Thyroid gland (tissue), 4 donors: Measurements from ENCODE around the gene CRTAC1.

Source experiments
- POLR2A ChIP-seq, 2 donors: fragments of 450-650 bp; IDR thresholded peaks; one replicate each; pipeline ENCODE4 v1.6.1; 2017; ENCODE audit warnings: antibody characterized with exemption in 2 of 2, mild to moderate bottlenecking in 2 of 2, moderate library complexity in 1 of 2
- TF ChIP-seq, protein P1 (sequence below), 6 experiments: fragments of 200-600 bp in 3 of 6; fragments of 450-650 bp in 3 of 6; sonication (generic) in 3 of 6; IDR thresholded peaks; one replicate each; pipeline ENCODE4 v1.5.1; 2016 to 2019; ENCODE audit warnings: antibody characterized with exemption in 6 of 6, mild to moderate bottlenecking in 2 of 6, inconsistent platforms in 1 of 6, moderate library complexity in 1 of 6

DNA sequence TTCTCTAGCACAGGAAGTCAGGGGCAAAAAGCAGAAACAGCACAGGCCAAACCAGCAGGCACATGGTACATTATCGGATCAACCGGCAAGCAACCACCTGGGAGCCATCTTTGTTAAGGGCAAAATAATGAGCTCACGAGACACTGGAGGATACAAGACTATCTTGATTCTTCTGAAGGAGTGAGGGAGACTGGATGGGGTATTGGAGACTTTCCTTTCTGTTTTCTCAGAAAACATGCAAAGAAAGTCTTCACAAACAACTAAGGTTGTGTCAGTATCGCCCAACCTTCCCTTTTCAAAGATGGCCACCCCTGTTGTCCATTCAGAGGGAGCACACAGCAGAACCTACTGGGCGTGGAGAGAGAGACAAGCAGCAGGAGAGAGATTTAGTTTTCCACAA lies 151.2 kb downstream of the CRTAC1 start:
- TF ChIP-seq, protein P1, sequence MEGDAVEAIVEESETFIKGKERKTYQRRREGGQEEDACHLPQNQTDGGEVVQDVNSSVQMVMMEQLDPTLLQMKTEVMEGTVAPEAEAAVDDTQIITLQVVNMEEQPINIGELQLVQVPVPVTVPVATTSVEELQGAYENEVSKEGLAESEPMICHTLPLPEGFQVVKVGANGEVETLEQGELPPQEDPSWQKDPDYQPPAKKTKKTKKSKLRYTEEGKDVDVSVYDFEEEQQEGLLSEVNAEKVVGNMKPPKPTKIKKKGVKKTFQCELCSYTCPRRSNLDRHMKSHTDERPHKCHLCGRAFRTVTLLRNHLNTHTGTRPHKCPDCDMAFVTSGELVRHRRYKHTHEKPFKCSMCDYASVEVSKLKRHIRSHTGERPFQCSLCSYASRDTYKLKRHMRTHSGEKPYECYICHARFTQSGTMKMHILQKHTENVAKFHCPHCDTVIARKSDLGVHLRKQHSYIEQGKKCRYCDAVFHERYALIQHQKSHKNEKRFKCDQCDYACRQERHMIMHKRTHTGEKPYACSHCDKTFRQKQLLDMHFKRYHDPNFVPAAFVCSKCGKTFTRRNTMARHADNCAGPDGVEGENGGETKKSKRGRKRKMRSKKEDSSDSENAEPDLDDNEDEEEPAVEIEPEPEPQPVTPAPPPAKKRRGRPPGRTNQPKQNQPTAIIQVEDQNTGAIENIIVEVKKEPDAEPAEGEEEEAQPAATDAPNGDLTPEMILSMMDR (IDR thresholded peaks at IDR 0.05) = no peak
- TF ChIP-seq POLR2A (IDR thresholded peaks at IDR 0.05) = no peak
